HG03432 (cell line): ENCODE measurements around the gene GPSM1.
"Not testable (repeated sequence)": the region's sequence is repeated elsewhere in the genome, so short reads cannot be mapped to it uniquely, and the experiment has no call there.

Experiments used
- ATAC-seq: cut with Tn5 transposase; IDR thresholded peaks from one replicate; pipeline ENCODE4 v1.9.1; 2021; ENCODE audit warnings: mild to moderate bottlenecking, moderate library complexity; ENCODE audit not compliant: unreplicated experiment

The GPSM1 gene

DNA sequence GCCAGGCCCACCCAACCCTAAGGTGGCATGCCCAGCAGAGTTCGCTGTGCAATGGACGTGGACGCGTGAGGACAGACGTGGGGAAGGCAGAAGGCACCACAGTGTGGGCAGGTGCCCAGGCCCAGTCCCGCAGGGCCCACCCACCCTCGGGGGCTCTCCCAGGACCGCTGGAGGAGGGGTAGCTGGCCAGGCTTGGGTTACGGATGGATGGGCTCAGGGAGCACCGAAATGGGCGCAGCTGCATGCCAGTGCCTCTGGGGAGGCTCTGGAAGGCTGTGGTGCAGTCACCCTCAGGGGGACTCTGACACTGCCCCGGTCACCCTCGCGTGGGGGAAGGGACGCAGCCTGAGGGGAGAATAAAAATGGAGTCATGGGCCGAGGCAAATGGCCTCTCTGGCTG is 9.6 kb upstream of the GPSM1 start:
- no peak for ATAC-seq

- ATAC-seq, result no peak
Measured at GRCh38 chr9:136318111-136318775, 9.1 kb upstream of the GPSM1 start.

DNA sequence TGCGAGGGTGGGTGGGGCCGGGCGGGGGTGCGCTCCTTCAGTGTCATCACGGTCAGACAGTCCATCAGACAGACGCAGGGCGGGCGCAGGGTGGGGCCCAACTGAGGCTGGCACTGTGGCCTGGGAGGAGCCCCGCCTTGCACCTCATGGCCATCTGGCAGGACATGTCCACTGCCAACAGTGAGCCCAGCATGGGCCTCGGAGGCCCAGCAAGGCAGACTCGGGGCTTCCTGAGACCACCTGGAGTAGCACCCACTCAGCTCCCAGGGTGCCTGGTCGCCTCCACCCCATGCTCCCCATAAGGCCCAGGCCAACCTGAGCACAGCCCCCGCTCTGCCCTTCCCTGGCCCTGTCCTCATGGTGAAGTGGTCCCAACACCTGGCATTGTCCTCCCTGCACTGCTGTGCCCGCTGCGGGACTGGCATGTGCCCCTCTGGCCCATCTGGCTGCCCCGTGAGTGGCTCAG is 8.5 kb upstream of the GPSM1 start:
- no peak for ATAC-seq

GRCh38 chr9:136319244-136319643 is 8.1 kb upstream of the GPSM1 start:
- not testable (repeated sequence) for ATAC-seq

- not testable (repeated sequence) for ATAC-seq
Measured at GRCh38 chr9:136319955-136320354, 7.4 kb upstream of the GPSM1 start.

DNA sequence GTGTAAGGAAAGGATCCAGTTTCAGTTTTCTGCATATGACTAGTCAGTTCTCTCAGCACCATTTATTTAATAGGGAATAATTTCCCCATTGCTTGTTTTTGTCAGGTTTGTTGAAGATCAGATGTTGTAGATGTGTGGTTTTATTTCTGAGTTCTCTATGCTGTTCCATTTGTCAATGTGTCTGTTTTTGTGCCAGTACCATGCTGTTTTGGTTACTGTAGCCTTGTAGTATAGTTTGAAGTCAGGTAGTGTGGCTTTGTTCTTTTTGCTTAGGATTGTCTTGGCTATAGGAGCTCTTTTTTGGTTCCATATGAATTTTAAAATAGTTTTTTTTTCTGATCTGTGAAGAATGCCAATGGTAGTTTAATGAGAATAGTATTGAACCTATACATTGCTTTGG is 6.4 kb upstream of the GPSM1 start:
- ATAC-seq, result not testable (repeated sequence)

- no peak for ATAC-seq
Measured at GRCh38 chr9:136321561-136321960, 5.8 kb upstream of the GPSM1 start.

DNA sequence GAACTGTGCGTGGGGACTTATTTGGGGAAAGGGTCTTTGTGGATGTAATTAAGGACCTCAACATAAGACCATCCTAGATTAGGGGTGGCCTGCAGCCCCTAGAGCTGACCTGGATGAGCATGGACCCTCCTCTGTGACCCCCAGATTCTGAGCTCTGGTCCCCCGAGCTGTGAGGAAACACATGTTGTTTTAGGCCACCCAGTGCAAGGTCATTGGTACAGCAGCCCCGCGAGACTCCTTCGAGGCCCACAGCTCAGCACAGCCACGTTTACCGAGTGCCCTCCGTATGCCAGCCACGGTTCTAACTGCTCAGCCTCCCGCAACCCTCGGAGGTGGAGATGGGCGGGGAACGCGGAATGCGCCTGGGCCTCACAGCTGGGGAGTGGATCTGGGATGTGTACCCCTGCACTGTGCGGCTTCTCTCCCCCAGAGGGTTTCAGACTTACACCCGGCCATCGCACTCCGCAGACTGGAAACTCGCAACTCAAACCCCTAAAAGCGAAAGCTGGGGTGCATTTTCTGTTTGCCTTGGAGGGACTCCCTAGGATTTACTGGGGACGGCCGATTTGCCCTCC is 4.5 kb upstream of the GPSM1 start:
- ATAC-seq, result no peak

DNA sequence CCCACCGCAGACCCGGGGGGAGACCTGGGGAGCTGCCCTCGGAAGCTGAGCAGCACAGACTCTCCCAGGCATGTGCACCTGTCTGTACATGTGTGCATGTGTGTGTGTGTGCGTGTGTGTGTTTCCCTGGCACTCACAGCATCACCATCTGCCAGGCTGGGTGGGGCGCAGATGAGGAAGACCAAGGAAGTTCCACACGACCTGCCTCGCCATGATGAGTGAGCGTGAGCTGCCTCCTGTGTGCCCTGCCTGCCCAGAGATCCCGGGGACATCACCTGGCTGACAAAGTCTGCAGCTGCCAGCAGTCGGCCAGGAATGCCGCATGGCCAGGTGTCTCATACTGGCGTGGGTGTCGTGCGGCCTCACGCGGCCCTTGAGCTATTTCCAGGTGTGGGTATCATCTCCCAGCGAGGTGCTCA is 4.0 kb upstream of the GPSM1 start:
- ATAC-seq, result no peak

- ATAC-seq, result no peak
Measured at GRCh38 chr9:136324501-136325300, 2.6 kb upstream of the GPSM1 start.

GRCh38 chr9:136325358-136325757 is 2.0 kb upstream of the GPSM1 start:
- no peak for ATAC-seq

GRCh38 chr9:136326061-136326760 is 1.1 kb upstream of the GPSM1 start:
- ATAC-seq, result no peak

DNA sequence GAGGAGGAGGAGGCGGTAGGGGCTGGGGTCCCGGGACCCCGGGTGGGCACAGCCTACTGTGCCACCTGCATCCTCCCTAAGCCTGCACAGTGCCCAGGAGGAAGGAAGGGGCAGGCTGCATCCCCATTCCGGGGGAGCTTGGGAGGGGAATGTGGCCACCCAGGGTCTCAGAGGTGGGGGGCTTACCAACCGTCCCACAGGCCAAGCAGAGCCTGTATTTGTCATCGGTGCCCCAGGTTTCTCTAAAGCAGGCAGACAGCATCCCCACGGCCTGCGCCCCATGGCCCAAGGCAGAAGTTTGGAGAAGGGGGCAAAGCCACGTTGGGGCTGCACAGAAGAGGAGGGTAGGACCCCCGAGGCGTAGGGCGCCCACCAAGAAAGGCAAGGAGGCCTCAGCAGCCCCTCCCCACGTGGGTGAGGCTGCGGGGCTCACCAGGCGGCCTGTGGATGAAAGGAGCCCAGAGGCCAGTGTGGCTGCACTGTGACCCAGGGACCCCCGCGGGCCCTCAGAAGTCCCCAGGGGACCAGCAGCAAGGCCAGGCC is 507 bp upstream of the GPSM1 start:
- ATAC-seq, result no peak

DNA sequence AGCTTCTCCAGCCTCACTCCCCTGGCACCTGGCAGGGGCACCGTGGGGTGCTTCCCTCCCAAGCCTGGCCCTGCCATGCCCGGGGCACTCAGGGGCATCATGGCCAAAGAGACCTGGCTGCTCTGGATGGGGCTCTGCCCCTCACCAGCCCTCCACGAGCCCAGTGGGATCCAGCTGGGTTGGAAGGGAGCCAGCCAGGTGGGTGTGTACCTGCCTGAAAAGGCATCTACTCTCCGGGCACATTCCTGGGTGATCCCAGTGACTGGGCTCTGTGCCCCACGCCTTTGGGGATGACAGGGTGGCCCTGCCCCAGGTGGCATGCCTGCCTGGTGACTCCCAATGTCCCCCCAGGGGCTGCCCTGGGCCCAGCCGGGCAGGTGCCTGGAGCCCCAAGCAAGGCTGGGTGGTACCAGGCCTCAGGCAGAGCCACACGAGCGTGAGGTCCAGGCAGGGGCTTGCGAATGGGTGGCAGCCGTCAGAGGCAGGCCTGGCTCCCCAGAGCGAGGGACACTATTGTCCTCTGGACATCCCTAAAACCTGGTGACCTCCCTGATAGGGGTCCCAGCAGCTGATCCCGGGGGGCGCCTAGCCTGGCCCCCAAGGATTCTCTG is 777 bp downstream of the GPSM1 start:
- ATAC-seq, result no peak

- no peak for ATAC-seq
Measured at GRCh38 chr9:136328622-136329041, 1.3 kb downstream of the GPSM1 start.

GRCh38 chr9:136329211-136329627 is 1.9 kb downstream of the GPSM1 start:
- ATAC-seq, result no peak

DNA sequence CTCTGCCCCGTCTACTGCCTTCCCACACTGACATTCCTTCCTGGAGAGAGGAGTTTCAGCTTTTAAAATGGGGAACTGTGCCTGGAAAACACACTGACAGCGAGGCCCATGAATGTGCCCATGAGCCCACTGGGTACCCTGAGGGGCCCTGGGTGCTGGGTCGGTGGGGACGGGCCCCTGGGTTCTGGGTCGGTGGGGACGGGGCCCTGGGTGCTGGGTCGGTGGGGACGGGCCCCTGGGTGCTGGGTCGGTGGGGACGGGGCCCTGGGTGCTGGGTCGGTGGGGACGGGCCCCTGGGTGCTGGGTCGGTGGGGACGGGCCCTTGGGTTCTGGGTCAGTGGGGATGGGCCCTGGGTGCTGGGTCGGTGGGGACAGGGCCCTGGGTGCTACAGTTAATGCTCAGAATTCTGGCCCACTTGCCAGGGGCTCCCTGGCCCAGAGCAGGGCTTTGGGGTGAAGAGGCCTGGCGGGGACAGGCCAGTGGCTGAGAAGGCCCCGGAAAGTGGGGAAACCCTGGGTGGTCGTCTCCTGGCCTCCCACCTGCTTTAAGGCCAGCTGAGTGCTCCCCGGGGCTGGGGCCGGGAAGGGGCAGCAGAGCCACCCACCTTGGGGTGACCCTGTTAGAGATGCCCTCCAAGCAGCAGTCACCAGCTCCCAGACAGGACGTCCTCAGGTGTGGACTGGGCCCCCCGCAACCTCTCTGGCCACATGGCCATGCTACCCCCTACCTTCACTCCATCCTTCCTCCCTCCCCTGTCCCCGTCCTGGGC is 2.5 kb downstream of the GPSM1 start:
- no peak for ATAC-seq

DNA sequence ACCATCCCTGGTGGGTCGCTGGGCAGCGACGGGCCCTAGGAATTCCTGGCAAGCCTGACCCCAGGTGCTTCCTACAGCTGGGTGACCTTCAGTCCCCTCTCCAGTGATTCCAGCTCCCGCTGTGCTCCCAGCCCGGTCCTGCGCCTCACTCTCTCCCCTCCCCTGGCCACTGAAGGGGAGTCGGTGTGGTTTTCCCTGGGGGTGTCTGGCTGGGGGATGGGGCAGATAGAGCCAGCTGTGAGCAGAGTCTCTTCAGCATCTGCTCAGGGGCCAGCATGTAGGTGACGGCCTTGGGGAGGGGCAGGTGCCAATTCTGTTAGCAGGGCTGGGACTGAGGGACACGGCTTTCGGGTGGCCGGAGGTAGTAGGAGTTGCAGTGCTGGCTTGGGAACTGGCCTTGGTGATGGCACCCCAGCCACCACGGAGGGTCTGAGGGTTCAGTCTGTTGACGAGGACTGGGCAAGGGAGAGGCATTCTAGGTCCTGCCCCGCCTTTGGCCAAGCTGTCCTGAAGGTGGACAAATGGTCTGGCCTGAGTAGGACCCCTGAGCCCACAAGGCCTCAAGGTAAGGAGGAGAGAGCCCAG is 3.2 kb downstream of the GPSM1 start:
- no peak for ATAC-seq

- ATAC-seq, result no peak
Measured at GRCh38 chr9:136331030-136331429, 3.7 kb downstream of the GPSM1 start.
